C4-2B (cell line): Measurements from ENCODE around the gene C21orf91.

Source experiments
- H3K27ac ChIP-seq: fragments of 450-650 bp; 2 replicates; pipeline ENCODE4 v1.5.1; 2017
- CTCF ChIP-seq: fragments of 450-650 bp; conservative IDR thresholded peaks from 2 replicates; pipeline ENCODE4 v1.5.1; 2017; ENCODE audit warnings: mild to moderate bottlenecking
- ZFX ChIP-seq: fragments of 450-650 bp; IDR thresholded peaks from 2 replicates; pipeline ENCODE4 v1.6.1; 2017

The C21orf91 gene

GRCh38 chr21:17742940-17743592 lies 76.1 kb downstream of the C21orf91 start:
- TF ChIP-seq ZFX: no peak
- TF ChIP-seq CTCF: no peak
- H3K27ac ChIP-seq: no peak overlapping the region

GRCh38 chr21:17742181-17742580 lies 77.0 kb downstream of the C21orf91 start:
- no peak for TF ChIP-seq CTCF
- TF ChIP-seq ZFX: no peak
- H3K27ac ChIP-seq: no peak overlapping the region
